GM21381 (cell line): ENCODE measurements around the gene RNF213.
A peak's percentile ranks its signal among the peaks of the same experiment; 100 is the strongest.

Experiments
- ATAC-seq: cut with Tn5 transposase; IDR thresholded peaks from one replicate; pipeline ENCODE4 v1.9.1; 2021; ENCODE audit warnings: mild to moderate bottlenecking, moderate library complexity; ENCODE audit not compliant: unreplicated experiment

The RNF213 gene

GRCh38 chr17:80260791-80261158 is at the start of gene RNF213:
TSS of gene RNF213 (plus strand) at chr17:80260852. CDS start at chr17:80263682, 2,830 bp downstream.
- ATAC-seq: peak; percentile 22

GRCh38 chr17:80212109-80212508 is 48.5 kb upstream of the RNF213 start:
- no peak for ATAC-seq

- no peak for ATAC-seq
These were observed 48.1 kb upstream of the RNF213 start for GRCh38 chr17:80212511-80212910.

GRCh38 chr17:80212962-80213642 is 47.5 kb upstream of the RNF213 start:
- no peak for ATAC-seq

GRCh38 chr17:80213643-80213975 is 47.0 kb upstream of the RNF213 start:
- ATAC-seq: no peak

GRCh38 chr17:80214012-80214877 is 46.4 kb upstream of the RNF213 start:
- no peak for ATAC-seq

- no peak for ATAC-seq
These were observed 45.8 kb upstream of the RNF213 start for GRCh38 chr17:80214878-80215210.

GRCh38 chr17:80216473-80217456 is 43.9 kb upstream of the RNF213 start:
- ATAC-seq: no peak

GRCh38 chr17:80217703-80218362 is 42.8 kb upstream of the RNF213 start:
- no peak for ATAC-seq

GRCh38 chr17:80218391-80218790 is 42.3 kb upstream of the RNF213 start:
- ATAC-seq: no peak

- ATAC-seq: peak; percentile 60
These were observed 41.5 kb upstream of the RNF213 start for GRCh38 chr17:80219013-80219762.

- peak; percentile 7 for ATAC-seq
These were observed 40.9 kb upstream of the RNF213 start for GRCh38 chr17:80219763-80220053.

GRCh38 chr17:80220054-80220735 is 40.5 kb upstream of the RNF213 start, which contains the start of the genes SGSH and SLC26A11:
TSS of gene SGSH (minus strand) at chr17:80220333. CDS start at chr17:80220313, 20 bp downstream.
TSS of gene SLC26A11 (plus strand) at chr17:80220427. CDS start at chr17:80221561, 1,134 bp downstream.
- peak; percentile 32 for ATAC-seq

GRCh38 chr17:80220736-80221215 is 39.9 kb upstream of the RNF213 start:
- ATAC-seq: no peak

GRCh38 chr17:80221351-80222105 is 39.1 kb upstream of the RNF213 start:
- ATAC-seq: no peak

GRCh38 chr17:80222376-80223141 is 38.1 kb upstream of the RNF213 start:
- no peak for ATAC-seq

GRCh38 chr17:80223142-80223815 is 37.4 kb upstream of the RNF213 start:
- no peak for ATAC-seq
